KOPT-K1 (cell line): ENCODE results near the gene SOX15.

Experiments used
- H3K27ac ChIP-seq: fragments of 200-600 bp; sonication (generic); 2 replicates; pipeline ENCODE4 v1.5.1; 2016; ENCODE audit warnings: antibody characterized with exemption, mild to moderate bottlenecking, low read depth, low read length; ENCODE audit not compliant: poor library complexity, severe bottlenecking
- H3K36me3 ChIP-seq: fragments of 200-600 bp; sonication (generic); 2 replicates; pipeline ENCODE4 v1.5.1; 2017; ENCODE audit warnings: antibody characterized with exemption, mild to moderate bottlenecking, low read length, moderate library complexity; ENCODE audit not compliant: insufficient read depth
- H3K9me3 ChIP-seq: fragments of 200-600 bp; sonication (generic); 2 replicates; pipeline ENCODE4 v1.5.1; 2017; ENCODE audit warnings: antibody characterized with exemption, low read length, mild to moderate bottlenecking; ENCODE audit not compliant: insufficient read depth, poor library complexity, severe bottlenecking

SOX15 gene

DNA sequence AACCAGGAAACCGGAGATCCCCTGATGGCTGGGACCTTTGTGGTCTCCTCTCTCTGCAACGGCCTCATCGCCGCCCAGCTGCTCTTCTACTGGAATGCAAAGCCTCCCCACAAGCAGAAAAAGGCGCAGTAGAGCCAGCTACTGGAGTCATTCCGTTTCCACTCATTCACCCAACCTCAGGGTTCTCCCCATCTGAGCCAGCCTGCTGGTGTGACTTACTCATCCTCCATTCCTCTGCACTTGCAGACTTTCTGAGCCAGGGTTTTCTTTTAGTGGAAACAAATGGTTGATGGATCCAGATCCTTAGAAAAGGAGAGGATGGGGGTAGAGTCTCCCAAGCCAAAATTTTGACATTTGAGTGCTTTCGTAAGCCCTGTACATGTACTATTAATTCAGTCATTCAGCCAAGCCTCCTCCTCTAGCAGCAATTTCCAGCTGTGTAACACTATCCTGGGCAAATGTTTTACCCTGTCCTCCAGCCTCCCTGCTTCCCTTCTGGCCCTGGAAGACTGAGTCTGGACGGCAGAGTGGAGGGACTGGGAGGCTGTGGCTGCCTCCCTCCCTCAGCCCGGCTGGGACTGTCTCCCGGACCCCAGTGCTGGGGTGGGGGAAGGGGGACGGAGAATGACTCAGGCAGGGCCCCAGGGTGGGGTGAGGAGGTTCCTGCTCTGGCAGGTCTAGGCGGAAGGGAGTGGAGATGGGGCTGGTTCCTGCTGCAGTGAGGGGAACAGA is 2.3 kb downstream of the SOX15 start:
- H3K27ac ChIP-seq: no peak overlapping the region
- peaks cover 71% of the 10 kb centered on the region for H3K36me3 ChIP-seq
- no peaks in the 10 kb centered on the region for H3K9me3 ChIP-seq

DNA sequence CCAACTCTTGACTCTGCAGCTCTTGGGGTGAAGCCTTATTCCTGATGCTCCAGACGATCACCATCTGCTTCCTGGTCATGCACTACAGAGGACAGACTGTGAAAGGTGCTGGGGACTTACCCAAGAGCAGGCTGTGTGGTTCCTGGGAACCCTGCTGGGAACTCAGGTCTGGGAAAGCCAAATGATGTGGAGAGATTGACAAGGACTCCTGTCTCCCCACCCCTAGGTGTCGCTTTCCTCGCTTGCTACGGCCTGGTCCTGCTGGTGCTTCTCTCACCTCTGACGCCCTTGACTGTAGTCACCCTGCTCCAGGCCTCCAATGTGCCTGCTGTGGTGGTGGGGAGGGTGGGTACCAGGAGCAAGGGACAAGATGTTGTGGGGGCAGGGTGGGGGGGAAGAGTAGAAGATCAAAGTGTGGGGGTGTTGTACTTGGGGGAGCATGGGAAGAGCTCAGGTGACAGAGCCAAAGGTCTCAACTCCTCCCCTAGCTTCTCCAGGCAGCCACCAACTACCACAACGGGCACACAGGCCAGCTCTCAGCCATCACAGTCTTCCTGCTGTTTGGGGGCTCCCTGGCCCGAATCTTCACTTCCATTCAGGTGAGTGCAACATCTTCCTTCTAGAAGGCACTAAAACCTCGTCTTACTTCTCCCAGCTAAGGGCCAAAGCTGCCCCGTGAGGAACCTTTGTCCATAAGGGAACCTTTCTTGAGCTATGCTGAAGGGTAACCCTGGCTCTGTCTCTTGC is 3.0 kb downstream of the SOX15 start:
- Histone ChIP-seq H3K9me3 (no peaks in the 10 kb centered on the region), H3K27ac (no peak overlapping the region), H3K36me3 (peaks cover 69% of the 10 kb centered on the region)

DNA sequence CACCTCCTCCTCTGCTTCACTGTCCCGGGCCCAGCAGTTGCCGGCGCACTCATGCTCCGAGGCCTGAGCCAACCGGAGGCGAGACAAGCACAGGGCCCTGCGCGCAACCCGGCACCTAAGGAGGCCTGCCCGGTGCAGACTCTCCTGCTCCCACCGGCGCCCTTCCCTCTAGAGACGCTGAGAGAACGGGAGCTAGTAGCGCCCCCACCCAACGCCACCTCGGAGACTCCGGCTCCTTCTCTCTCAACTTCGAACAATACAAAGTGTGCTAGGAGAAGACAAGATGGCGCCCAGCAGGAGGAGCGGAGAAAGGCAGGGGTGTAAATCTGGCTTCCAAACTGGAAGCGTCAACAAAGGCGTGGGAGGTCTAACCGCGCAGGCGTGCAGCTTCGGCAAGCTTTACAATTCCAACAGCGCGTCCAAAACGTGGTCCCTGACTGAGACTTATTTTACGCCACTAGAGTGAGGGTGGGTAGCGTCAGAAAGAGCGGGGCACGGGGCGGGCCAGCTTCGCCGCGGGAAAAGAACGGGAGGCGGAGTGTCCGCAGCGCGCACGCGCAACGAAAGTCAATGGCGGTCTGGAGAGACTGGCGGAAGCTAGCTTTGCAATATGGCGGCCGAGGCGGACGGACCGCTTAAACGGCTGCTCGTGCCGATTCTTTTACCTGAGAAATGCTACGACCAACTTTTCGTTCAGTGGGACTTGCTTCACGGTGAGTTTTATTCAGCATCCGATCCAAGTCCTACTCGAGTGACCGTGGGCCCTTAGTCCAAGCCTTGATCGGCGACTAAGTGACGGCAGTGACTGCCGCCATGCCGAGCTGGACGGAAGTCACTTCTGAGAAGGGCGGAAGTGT is 6.4 kb downstream of the SOX15 start, which contains the start of gene MPDU1:
Gene MPDU1 (plus strand): TSS at position 600 of the 857 bp plus-strand sequence. CDS start 11 bp downstream, at position 611.
- H3K27ac ChIP-seq: peak within 1 kb of the TSS; percentile 94
- peaks cover 64% of the 10 kb centered on the region for H3K36me3 ChIP-seq
- H3K9me3 ChIP-seq: no peaks in the 10 kb centered on the region

DNA sequence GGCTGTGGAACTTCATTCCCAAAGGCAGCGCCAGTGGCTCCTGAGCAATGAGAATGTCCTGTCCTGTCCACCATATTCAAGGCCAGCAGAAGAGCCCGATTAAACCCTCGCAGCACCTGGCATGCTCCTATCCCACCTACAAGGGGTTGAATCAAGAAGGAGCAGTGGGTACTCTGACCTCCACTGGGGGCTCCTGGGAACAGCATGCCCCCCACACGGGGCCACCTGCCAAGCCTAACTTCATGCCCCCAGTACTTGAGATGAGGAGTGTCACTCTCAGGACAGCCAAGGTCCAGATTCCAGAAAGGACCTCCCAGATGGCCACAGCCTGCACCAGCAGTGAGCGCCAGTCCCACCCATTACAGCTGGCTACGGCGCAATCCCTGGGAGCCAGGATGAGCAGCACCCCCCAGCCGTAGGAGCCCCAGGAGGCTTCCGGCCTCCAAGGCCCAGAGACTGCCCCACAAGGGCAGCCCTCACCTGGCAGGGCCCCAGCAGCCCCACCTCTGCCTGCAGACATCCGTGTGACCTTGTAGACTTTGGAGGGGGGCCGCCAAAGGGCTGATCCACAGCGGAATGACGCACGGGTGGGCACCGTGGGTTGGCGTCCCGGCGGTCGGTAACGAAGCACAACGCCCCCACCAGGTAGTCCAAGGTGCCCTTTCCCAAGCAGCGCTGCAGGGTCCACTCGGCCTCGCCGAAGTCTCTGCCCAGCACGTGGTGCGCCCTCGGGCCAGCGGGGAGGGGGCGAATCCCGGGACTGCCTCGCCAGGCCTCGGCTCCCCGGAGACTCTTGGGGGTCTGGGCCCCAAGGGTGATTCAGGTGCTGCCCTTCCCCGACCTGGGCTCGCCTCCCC is 7.3 kb downstream of the SOX15 start:
- Histone ChIP-seq H3K27ac (peak overlapping the region; percentile 94), H3K9me3 (no peaks in the 10 kb centered on the region), H3K36me3 (peaks cover 64% of the 10 kb centered on the region)

DNA sequence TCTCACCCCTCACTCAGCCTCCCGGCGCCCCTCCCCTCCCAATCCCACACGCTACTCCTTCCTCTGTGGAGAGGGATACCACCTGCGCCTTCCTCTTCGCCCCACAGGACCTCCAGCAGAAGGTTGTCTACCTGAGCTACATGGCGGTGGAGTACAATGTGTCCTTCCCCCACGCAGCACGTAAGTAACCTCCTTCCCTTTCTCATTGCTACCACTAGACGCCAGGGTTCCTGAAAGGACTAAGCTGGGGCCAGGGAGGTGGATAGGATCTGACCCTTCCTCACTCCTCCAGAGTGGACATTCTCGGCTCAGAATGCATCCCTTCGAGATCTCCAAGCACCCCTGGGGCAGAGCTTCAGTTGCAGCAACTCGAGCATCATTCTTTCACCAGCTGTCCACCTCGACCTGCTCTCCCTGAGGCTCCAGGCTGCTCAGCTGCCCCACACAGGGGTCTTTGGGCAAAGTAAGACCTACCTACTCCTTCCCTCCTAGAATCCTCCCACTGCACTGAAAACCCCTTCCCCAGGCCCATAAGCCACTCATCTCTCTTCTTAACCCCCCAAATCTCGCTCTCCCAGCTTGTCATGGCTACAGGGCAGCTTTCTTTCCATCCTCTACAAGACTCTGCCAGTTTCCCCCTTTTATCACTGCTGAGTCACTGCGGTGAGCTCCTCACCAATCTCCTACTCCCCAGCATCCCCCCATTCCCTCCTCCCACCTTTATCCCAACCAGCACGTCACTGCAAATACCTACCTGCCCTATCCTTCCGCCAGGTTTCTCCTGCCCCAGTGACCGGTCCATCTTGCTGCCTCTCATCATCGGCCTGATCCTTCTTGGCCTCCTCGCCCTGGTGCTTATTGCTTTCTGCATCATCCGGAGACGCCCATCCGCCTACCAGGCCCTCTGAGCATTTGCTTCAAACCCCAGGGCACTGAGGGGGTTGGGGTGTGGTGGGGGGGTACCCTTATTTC is 9.0 kb downstream of the SOX15 start:
- Histone ChIP-seq H3K27ac (no peak overlapping the region), H3K36me3 (peaks cover 64% of the 10 kb centered on the region), H3K9me3 (no peaks in the 10 kb centered on the region)

DNA sequence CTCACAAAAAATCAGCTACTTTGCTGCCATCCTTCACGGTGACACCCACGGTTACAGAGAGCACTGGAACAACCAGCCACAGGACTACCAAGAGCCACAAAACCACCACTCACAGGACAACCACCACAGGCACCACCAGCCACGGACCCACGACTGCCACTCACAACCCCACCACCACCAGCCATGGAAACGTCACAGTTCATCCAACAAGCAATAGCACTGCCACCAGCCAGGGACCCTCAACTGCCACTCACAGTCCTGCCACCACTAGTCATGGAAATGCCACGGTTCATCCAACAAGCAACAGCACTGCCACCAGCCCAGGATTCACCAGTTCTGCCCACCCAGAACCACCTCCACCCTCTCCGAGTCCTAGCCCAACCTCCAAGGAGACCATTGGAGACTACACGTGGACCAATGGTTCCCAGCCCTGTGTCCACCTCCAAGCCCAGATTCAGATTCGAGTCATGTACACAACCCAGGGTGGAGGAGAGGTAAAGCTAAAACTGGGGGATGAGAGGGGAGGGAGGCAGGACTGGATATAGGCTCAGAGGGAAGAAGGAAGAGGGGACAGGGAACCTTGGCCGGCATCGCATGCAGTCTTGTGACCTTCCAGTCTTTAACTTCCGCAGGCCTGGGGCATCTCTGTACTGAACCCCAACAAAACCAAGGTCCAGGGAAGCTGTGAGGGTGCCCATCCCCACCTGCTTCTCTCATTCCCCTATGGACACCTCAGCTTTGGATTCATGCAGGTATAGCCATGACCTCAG is 9.9 kb downstream of the SOX15 start:
- peak overlapping the region; percentile 44 for H3K27ac ChIP-seq
- H3K36me3 ChIP-seq: peaks cover 69% of the 10 kb centered on the region
- H3K9me3 ChIP-seq: no peaks in the 10 kb centered on the region

DNA sequence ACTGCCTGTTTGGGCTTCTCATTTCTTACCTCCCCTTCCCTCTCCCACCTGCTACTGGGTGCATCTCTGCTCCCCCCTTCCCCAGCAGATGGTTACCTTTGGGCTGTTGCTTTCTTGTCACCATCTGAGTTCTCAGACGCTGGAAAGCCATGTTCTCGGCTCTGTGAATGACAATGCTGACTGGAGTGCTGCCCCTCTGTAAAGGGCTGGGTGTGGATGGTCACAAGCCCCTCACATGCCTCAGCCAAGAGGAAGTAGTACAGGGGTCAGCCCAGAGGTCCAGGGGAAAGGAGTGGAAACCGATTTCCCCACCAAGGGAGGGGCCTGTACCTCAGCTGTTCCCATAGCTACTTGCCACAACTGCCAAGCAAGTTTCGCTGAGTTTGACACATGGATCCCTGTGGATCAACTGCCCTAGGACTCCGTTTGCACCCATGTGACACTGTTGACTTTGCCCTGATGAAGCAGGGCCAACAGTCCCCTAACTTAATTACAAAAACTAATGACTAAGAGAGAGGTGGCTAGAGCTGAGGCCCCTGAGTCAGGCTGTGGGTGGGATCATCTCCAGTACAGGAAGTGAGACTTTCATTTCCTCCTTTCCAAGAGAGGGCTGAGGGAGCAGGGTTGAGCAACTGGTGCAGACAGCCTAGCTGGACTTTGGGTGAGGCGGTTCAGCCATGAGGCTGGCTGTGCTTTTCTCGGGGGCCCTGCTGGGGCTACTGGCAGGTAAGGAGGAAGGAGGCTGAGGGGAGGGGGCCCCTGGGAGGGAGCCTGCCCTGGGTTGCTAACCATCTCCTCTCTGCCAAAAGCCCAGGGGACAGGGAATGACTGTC is 10.7 kb downstream of the SOX15 start, which contains the start of gene CD68:
Gene CD68 (plus strand): TSS at position 638 of the 833 bp plus-strand sequence. CDS start 40 bp downstream, at position 678.
- Histone ChIP-seq H3K36me3 (peaks cover 77% of the 10 kb centered on the region), H3K27ac (peak within 1 kb of the TSS; percentile 44), H3K9me3 (no peaks in the 10 kb centered on the region)

DNA sequence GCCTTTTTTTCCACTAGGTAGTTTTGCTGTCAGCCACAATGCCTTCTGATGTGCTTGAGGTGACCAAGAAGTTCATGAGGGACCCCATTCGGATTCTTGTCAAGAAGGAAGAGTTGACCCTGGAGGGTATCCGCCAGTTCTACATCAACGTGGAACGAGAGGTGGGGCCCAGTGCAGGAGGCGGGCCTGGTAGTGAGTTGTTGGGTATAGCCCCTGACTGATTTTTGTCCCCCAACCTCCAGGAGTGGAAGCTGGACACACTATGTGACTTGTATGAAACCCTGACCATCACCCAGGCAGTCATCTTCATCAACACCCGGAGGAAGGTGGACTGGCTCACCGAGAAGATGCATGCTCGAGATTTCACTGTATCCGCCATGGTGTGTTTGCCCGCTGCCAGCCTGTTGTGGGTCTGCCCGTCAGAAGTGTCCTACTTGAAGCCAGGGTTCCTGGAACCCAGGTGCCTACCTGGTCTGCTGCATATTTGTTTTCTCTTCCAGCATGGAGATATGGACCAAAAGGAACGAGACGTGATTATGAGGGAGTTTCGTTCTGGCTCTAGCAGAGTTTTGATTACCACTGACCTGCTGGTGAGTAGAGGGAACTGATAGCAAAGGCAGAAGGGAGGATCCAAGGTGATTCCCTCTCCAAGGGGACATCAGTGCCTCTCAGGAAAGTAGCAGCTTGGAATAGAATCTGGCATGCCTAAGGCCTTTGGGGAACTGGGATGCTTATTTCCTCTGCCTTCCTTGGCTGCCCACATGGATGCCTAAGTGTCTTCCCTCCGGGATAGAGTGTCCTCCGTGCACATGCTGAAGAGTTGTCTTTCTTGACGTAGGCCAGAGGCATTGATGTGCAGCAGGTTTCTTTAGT is 12.3 kb downstream of the SOX15 start:
- H3K27ac ChIP-seq: no peak overlapping the region
- H3K9me3 ChIP-seq: no peaks in the 10 kb centered on the region
- peaks cover 81% of the 10 kb centered on the region for H3K36me3 ChIP-seq

DNA sequence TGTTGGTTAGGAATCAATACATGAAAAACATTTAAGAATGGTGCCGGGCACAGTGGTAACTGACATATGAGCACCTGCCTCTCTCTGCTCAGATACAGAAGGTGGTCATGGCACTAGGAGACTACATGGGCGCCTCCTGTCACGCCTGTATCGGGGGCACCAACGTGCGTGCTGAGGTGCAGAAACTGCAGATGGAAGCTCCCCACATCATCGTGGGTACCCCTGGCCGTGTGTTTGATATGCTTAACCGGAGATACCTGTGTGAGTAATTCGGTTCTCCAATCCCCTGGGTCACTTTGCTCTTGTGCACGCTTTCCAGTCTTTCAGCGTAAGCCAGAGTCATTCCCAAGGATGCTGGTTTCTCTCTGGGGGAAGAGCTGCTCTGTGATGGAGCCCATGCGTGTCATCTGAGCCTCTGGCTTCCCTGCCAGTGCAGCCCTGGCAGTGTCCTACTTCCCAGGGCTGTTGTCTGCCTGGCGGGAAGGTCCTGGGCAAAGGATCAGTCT is 13.4 kb downstream of the SOX15 start:
- Histone ChIP-seq H3K27ac (no peak overlapping the region), H3K36me3 (peaks cover 77% of the 10 kb centered on the region), H3K9me3 (no peaks in the 10 kb centered on the region)

DNA sequence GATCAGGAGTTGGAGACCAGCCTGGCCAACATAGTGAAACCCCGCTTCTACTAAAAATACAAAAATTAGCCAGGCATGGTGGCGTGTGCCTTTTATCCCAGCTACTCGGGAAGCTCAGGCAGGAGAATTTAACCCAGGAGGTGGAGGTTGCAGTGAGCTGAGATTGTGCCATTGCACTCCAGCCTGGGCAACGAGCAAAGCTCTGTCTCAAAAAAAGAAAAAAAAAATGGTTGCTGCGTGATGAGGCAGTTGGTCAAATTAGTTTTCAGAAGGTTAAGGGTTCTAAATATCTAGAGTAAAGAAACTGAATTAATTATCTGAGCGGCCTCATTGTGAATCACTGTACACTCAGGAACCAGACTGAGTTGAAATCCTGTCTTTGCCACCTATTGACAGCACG is 13.9 kb downstream of the SOX15 start:
- Histone ChIP-seq H3K9me3 (no peaks in the 10 kb centered on the region), H3K36me3 (peaks cover 79% of the 10 kb centered on the region), H3K27ac (no peak overlapping the region)

DNA sequence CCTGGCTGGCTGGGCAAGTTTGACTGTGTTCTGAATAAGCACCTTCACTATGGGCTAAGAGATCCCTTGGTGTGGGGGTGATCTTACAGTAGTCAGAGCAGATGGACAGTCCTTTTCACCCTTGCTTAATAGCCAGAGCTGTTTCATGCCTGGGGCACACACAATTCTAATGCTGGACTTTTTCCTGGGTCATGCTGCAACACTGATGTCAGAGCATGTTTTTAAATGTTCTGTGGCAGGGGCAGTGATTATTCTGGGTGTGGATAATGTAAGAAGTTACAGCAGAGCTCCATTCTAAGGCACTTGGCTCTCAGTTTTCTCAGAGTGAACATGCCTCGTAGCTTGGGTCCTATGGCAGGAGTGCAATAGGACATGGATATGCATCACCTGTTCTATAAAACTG is 14.4 kb downstream of the SOX15 start:
- peaks cover 79% of the 10 kb centered on the region for H3K36me3 ChIP-seq
- no peaks in the 10 kb centered on the region for H3K9me3 ChIP-seq
- H3K27ac ChIP-seq: no peak overlapping the region
